Non-pigmented ciliary epithelial cell (primary cell): ENCODE measurements around the gene ABHD1.
"Not testable (repeated sequence)": the region's sequence is repeated elsewhere in the genome, so short reads cannot be mapped to it uniquely, and the experiment has no call there.

Experiments used
- DNase-seq: peaks from one replicate; pipeline ENCODE4 v3.0.0-alpha.2; 2010; ENCODE audit warnings: low read depth

The ABHD1 gene

DNA sequence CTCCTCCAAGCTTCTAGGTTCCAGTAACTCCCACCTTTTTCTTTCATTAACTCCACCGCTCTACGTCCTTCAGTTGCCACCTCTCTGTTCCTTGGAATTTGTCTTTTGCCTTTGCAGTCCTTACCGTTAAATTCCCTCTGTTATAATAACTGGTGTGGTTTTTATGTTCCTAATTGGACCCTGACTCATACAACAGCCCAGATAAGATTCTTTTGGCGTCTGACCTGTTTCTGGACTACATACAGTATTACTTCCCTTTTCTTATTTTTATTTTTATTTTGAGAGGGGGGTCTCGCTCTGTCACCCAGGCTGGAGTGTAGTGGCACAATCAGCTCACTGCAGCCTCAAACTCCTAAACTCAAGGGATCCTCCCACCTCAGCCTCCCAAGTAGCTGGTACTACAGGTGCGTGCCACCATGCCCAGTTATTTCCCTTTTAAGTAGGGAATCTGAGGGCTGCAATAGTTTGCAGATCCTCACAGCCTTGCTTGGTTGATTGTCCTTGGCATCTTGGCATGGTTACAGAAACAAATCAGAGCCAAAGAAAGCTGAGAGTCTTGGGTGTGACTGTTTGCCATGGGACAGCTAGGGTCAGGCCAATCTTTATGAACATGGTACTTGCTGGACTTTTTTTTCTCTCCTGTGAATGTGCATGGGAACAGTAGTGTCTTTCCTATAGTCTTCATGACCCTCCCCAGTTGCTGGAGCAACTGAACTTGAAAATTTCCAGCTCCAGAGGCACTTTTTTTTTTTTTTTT is 47.1 kb downstream of the ABHD1 start:
- DNase-seq = no peak

DNA sequence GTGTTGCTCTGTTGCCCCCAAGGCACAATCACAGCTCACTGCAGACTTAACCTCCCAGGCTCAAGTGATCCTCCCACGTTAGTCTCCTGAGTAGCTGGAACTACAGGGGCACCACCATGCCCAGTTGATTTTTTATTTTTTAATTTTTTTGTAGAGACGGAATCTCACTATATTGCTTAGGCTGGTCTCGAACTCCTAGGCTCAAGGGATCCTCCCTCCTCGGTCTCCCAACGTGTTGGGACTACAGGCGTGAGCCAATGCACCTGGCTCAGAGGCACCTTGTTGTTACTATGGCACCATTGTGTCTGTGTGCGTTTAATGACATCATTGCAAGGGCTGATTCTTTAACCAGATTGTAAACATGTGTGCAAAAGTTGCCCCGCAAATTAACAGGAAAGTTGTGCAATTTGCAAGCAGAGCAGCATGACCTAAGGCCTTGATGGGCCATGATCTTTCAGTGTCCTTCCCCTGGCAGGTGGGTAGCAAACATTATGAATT is 47.8 kb downstream of the ABHD1 start:
- no peak for DNase-seq

DNA sequence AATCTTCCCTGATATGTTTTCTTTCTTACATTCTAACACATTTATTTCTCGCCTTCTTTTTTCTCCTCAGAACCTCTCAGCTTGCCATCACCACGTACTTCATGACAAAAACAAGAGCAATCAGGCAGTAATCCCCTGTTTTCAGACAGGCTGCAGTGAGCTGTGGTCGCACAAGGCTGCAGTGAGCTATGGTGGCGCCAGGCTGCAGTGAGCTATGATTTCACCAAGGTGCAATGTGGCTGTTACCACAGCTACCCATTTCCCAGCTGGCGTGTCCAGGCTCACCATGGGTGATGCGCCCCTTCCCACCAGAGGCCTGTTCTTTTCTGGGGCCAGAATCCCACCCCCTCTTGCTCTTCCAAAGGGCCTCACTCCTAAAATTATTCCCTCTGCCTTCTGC is 51.0 kb downstream of the ABHD1 start:
- DNase-seq = no peak

DNA sequence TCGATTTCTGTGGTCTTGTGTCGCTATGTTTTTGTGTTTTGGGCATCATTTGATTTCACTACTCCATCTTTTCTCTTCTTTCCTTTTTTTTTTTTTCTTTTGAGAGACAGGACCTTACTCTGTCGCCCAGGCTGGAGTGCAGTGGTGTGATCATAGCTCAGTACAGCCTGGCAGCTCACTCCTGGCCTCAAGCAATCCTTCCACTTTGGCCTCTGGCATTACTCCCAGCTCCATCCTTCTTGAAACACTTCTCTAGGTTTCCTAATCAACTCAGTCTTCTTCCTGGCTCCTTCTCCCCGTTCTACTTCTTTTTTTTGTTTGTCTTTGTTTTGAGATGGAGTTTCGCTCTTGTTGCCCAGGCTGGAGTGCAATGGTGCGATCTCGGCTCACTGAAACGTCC is 51.7 kb downstream of the ABHD1 start:
- DNase-seq = no peak

DNA sequence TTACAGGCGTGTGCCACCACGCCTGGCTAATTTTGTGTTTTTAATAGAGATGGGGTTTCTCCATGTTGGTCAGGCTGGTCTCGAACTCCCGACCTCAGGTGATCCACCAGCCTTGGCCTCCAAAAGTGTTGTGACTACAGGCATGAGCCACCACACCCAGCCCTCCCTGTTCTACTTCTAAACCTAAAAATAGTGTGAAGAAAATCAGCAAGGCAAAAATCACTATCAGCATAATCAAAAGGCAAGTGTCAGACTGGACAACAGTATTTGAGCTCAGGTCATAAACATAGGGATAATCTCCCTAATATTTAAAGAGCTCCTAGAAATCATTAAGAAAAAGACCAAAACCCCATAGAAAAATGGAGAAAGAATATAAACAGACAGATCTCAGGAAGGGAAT is 52.2 kb downstream of the ABHD1 start:
- DNase-seq = not testable (repeated sequence)

GRCh38 chr2:27177441-27178351 is 54.1 kb downstream of the ABHD1 start:
- no peak for DNase-seq

DNA sequence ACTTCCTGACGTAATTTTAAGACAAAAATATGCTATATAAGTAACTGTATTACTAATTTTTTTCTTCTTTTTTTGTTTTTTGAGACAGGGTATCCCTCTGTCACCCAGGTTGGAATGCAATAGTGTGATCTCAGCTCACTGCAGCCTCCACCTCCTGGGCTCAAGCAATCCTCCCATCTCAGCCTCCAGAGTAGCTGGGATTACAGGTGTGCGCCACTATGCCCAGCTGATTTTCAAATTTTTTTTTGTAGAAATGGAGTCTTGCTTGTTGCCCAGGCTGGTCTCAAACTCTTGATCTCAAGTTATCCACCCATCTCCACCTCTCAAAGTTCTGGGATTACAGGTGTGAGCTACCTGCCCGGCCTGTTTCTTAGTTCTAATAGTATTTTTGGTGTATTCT is 54.9 kb downstream of the ABHD1 start:
- no peak for DNase-seq

DNA sequence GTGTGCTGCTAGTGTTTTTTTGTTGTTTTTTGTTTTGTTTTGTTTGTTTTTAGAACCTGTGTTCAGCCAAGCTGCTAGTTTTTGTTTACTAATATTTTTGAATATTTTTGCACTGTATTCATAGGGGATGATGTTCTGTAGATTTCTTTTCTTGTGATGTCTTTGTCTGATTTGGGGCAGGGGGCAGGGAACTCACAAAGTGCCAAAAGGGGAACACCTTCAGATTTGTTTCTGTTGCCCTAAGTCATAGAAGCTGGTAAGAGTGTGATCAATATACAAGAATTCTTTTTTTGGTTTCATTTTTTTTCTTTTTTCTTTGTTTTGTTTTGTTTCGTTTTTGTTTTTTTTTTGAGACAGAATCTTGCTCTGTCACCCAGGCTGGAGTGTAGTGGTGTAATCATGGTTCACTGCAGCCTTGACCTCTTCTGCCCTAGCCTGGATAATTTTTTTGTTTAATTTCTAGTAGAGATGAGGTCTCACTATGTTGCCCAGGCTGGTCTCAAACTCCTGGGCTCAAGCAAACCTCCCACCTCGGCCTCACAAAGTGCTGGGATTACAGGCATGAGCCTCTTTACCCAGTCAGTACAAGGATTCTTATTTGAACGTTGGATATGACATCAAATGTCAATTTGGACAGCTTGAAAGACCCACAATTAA is 55.9 kb downstream of the ABHD1 start:
- no peak for DNase-seq
